Pancreas (tissue), 10 donors: ENCODE measurements around the gene ATP6V1F. TPM values are rescaled to one million over a fixed set of nuclear protein-coding genes. Genes with fewer than 3 reads are reported as not detected.

Experiments
- ATAC-seq, 4 donors: fragments of 200-7000 bp; cut with Tn5 transposase; one replicate each; pipeline versions ENCODE4 v1.8.0 to v1.9.1; 2020; ENCODE audit warnings: mild to moderate bottlenecking in 4 of 4, moderate library complexity in 4 of 4
- DNase-seq, 6 donors: peaks; one replicate each; pipeline ENCODE4 v3.0.0-alpha.2; 2020
- FAIRE-seq: peaks from 2 replicates; lab custom pipeline; 2012; peaks lifted over from hg19 to GRCh38; lab: Jason Lieb, UNC
- H3K27ac ChIP-seq, 4 donors: fragments of 200-600 bp; sonication (generic); 1 replicate in 3 of 4; 2 replicates in 1 of 4; pipeline versions ENCODE4 v1.5.0 to v1.8.0; 2020
- H3K27me3 ChIP-seq, 4 donors: fragments of 200-600 bp; one replicate each; pipeline ENCODE4 v1.8.0; 2021
- H3K36me3 ChIP-seq, 3 donors: fragments of 200-600 bp; sonication (generic) in 1 of 3; one replicate each; pipeline versions ENCODE4 v1.5.0 to v1.8.0; 2020 to 2021
- H3K4me1 ChIP-seq, 3 donors: fragments of 200-600 bp; one replicate each; pipeline ENCODE4 v1.8.0; 2021
- H3K4me3 ChIP-seq, 4 donors: fragments of 200-600 bp; sonication (generic) in 2 of 4; one replicate each; pipeline versions ENCODE4 v1.5.0 to v1.8.0; 2020 to 2021
- H3K9me3 ChIP-seq, 4 donors: fragments of 200-600 bp; one replicate each; pipeline ENCODE4 v1.8.0; 2021
- CTCF ChIP-seq, 4 donors: fragments of 200-600 bp; sonication (generic) in 3 of 4; IDR thresholded peaks; one replicate each; pipeline versions ENCODE4 v1.5.0 to v1.8.0; 2021; ENCODE audit warnings: antibody characterized with exemption in 4 of 4
- WGBS, 2 donors: extraction: QIAGEN DNeasy Blood & Tissue Kit; methylation state at CpG; one replicate each; pipeline ENCODE4 v1.1.7; 2013; 5-methylcytosine and 5-hydroxymethylcytosine counted together
- intact Hi-C, 3 donors: fragments of 100-400 bp; cut with DNase I; formaldehyde crosslinking; loops; one replicate each; pipeline versions ENCODE4 v1.11.1 to v1.14.2; 2022
- polyA plus RNA-seq, 2 donors: library from polyadenylated mRNA; stranded (reverse); fragments of 200-250 nt; gene quantifications; one replicate each; pipeline ENCODE4 v1.2.3, GENCODE V29; 2013
- total RNA-seq, 6 donors: library from RNA; stranded (reverse); fragmentation: NEBNext Ultra II Directional in 4 of 6; extraction: Animal tissue kit (Norgen Biotek cat#: 25700) in 4 of 6; gene quantifications; one replicate each; pipeline versions ENCODE4 v1.2.1 to v1.2.4, GENCODE V29; 2021 to 2023
- donor health status: healthy with polysubstance abuse.
- donor health status: DM: no; HTN: no; CAD: no; lungs with moderate emphysema.
- donor health status: DM: no; HTN: no; CAD: no.
- donor health status: control.
- donor health status: control.
- donor health status: Bipolar disorder and iron deficiency.
- donor health status: DM: yes; HTN: yes; CAD: no.
- donor health status: DM: no; HTN: no; CAD: no.
- donor health status: DM: no; HTN: no; CAD: no.
- donor health status: DM: yes; HTN: yes; CAD: no.

Gene ATP6V1F
- total and polyA plus RNA-seq, 8 donors: 28.1 to 96.9 (median 45.3) TPM

- intact Hi-C loops: no loop called here
- Histone ChIP-seq H3K4me1 (no peaks in the 10 kb centered on the region), H3K27me3 (no peaks in the 10 kb centered on the region), H3K9me3 (no peaks in the 10 kb centered on the region), H3K4me3 (no peak overlapping the region), H3K27ac (no peak overlapping the region), H3K36me3 (no peaks in the 10 kb centered on the region)
- peak in 2 of 6 donors; percentile 22 to 45 for DNase-seq
- 75 to 76% methylated on average over 5 of the region's 5 CpGs for WGBS, 2 donors
- no peak for TF ChIP-seq CTCF (IDR thresholded peaks at IDR 0.05)
- ATAC-seq: no peak
- FAIRE-seq: no peak
Measured at GRCh38 chr7:128845475-128845874, 17.2 kb upstream of the ATP6V1F start.

DNA sequence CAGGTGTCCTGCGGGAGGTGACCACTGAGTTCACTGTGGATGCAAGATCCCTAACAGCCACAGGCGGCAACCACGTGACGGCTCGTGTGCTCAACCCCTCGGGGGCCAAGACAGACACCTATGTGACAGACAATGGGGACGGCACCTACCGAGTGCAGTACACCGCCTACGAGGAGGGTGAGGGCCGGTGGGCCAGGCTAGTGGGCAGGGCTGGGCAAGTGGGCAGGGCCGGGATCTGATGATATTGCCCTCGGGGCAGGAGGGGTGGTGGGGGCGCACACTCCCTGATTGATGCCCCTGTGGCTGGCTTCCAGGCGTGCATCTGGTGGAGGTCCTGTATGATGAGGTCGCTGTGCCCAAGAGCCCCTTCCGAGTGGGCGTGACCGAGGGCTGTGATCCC, 16.7 kb upstream of the ATP6V1F start:
- H3K36me3 ChIP-seq: no peaks in the 10 kb centered on the region
- intact Hi-C loops: no loop called here
- 77 to 80% methylated on average over 19 of the region's 19 CpGs for WGBS, 2 donors
- DNase-seq (peak in 2 of 6 donors; percentile 20 to 62), ATAC-seq (no peak), FAIRE-seq (no peak)
- no peak overlapping the region for H3K4me3 ChIP-seq
- no peak overlapping the region for H3K27ac ChIP-seq
- H3K27me3 ChIP-seq: no peaks in the 10 kb centered on the region
- H3K9me3 ChIP-seq: no peaks in the 10 kb centered on the region
- no peak for TF ChIP-seq CTCF (IDR thresholded peaks at IDR 0.05)
- no peaks in the 10 kb centered on the region for H3K4me1 ChIP-seq

- no peak for TF ChIP-seq CTCF (IDR thresholded peaks at IDR 0.05)
- Histone ChIP-seq H3K27ac (no peak overlapping the region), H3K4me3 (no peak overlapping the region), H3K36me3 (no peaks in the 10 kb centered on the region), H3K4me1 (no peaks in the 10 kb centered on the region), H3K9me3 (no peaks in the 10 kb centered on the region), H3K27me3 (no peaks in the 10 kb centered on the region)
- intact Hi-C loops: no loop called here
- DNase-seq (peak in 1 of 6 donors; percentile 37), ATAC-seq (no peak), FAIRE-seq (no peak)
- 85 to 90% methylated on average over 14 of the region's 14 CpGs for WGBS, 2 donors
Measured at GRCh38 chr7:128846781-128847444, 15.7 kb upstream of the ATP6V1F start.

DNA sequence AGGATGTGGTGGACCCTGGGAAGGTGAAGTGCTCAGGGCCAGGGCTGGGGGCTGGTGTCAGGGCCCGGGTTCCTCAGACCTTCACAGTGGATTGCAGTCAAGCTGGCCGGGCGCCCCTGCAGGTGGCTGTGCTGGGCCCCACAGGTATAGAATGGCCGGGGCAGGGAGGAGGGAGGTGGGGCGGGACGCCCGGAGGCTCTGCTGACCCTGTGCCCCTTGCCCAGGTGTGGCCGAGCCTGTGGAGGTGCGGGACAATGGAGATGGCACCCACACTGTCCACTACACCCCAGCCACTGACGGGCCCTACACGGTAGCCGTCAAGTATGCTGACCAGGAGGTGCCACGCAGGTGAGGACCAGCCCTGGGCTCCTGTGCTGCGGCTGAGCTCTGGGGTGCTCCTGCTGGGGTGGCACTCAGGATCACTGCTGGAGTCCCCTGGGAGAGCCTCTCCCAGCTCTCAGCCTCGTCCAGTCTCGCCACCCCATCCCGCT, 14.9 kb upstream of the ATP6V1F start:
- Histone ChIP-seq H3K9me3 (no peaks in the 10 kb centered on the region), H3K27ac (no peak overlapping the region), H3K36me3 (no peaks in the 10 kb centered on the region), H3K4me1 (no peaks in the 10 kb centered on the region), H3K27me3 (no peaks in the 10 kb centered on the region), H3K4me3 (no peak overlapping the region)
- FAIRE-seq (no peak), ATAC-seq (no peak), DNase-seq (peak in 2 of 6 donors; percentile 12 to 61)
- intact Hi-C loops: no loop called here
- 84 to 90% methylated on average over 15 to 17 of the region's 17 CpGs for WGBS, 2 donors
- no peak for TF ChIP-seq CTCF (IDR thresholded peaks at IDR 0.05)
